Panc1 (cell line): ENCODE results near the gene SDC3.

Experiments used
- POLR2AphosphoS5 ChIP-seq: IDR thresholded peaks from 2 replicates; pipeline ENCODE4 v1.6.1; 2012; ENCODE audit warnings: mild to moderate bottlenecking, low read depth, low read length, moderate library complexity
- SIN3A ChIP-seq: IDR thresholded peaks from 2 replicates; pipeline ENCODE4 v1.6.1; 2012; ENCODE audit warnings: low read depth, mild to moderate bottlenecking, low read length, moderate library complexity, borderline replicate concordance; ENCODE audit not compliant: insufficient read depth
- TCF7L2 ChIP-seq: IDR thresholded peaks from 2 replicates; pipeline ENCODE4 v1.6.1; 2011; ENCODE audit warnings: mild to moderate bottlenecking, low read depth, low read length, inconsistent platforms
- TF ChIP-seq, protein P1 (sequence below): fragments of 450-650 bp; IDR thresholded peaks from 2 replicates; pipeline ENCODE4 v1.5.1; 2017; ENCODE audit warnings: mild to moderate bottlenecking
- TF ChIP-seq, protein P2 (sequence below), 2 experiments: IDR thresholded peaks; 2 replicates each; pipeline ENCODE4 v1.6.1; 2011 to 2012; ENCODE audit warnings: low read depth in 2 of 2, control low read depth in 1 of 2, low read length in 1 of 2, mild to moderate bottlenecking in 1 of 2, moderate library complexity in 1 of 2; ENCODE audit not compliant: insufficient read depth in 1 of 2

- TF ChIP-seq, protein P1, sequence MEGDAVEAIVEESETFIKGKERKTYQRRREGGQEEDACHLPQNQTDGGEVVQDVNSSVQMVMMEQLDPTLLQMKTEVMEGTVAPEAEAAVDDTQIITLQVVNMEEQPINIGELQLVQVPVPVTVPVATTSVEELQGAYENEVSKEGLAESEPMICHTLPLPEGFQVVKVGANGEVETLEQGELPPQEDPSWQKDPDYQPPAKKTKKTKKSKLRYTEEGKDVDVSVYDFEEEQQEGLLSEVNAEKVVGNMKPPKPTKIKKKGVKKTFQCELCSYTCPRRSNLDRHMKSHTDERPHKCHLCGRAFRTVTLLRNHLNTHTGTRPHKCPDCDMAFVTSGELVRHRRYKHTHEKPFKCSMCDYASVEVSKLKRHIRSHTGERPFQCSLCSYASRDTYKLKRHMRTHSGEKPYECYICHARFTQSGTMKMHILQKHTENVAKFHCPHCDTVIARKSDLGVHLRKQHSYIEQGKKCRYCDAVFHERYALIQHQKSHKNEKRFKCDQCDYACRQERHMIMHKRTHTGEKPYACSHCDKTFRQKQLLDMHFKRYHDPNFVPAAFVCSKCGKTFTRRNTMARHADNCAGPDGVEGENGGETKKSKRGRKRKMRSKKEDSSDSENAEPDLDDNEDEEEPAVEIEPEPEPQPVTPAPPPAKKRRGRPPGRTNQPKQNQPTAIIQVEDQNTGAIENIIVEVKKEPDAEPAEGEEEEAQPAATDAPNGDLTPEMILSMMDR, result no peak
- TF ChIP-seq SIN3A (no peak), POLR2AphosphoS5 (no peak), TCF7L2 (no peak)
- TF ChIP-seq, protein P2, sequence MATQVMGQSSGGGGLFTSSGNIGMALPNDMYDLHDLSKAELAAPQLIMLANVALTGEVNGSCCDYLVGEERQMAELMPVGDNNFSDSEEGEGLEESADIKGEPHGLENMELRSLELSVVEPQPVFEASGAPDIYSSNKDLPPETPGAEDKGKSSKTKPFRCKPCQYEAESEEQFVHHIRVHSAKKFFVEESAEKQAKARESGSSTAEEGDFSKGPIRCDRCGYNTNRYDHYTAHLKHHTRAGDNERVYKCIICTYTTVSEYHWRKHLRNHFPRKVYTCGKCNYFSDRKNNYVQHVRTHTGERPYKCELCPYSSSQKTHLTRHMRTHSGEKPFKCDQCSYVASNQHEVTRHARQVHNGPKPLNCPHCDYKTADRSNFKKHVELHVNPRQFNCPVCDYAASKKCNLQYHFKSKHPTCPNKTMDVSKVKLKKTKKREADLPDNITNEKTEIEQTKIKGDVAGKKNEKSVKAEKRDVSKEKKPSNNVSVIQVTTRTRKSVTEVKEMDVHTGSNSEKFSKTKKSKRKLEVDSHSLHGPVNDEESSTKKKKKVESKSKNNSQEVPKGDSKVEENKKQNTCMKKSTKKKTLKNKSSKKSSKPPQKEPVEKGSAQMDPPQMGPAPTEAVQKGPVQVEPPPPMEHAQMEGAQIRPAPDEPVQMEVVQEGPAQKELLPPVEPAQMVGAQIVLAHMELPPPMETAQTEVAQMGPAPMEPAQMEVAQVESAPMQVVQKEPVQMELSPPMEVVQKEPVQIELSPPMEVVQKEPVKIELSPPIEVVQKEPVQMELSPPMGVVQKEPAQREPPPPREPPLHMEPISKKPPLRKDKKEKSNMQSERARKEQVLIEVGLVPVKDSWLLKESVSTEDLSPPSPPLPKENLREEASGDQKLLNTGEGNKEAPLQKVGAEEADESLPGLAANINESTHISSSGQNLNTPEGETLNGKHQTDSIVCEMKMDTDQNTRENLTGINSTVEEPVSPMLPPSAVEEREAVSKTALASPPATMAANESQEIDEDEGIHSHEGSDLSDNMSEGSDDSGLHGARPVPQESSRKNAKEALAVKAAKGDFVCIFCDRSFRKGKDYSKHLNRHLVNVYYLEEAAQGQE (IDR thresholded peaks at IDR 0.05; ENCODE audit: insufficient read depth in 1 of 2, low read depth in 2 of 2, low read length in 1 of 2), result no peak
These were observed 52.8 kb downstream of the SDC3 start for GRCh38 chr1:30855686-30856259.
